Right atrium auricular region (tissue), 2 donors: ENCODE results near the gene MCF2L2. TPM values are rescaled to one million over a fixed set of nuclear protein-coding genes. Genes with fewer than 3 reads are reported as not detected.

ENCODE experiments used
- DNase-seq: peaks from one replicate; pipeline ENCODE4 v3.0.0-alpha.2; 2019; ENCODE audit warnings: low spot score
- H3K27ac ChIP-seq, 2 donors: fragments of 200-600 bp; sonication (generic); 1 replicate in 1 of 2; 2 replicates in 1 of 2; pipeline ENCODE4 v1.5.1; 2016 to 2019
- H3K27me3 ChIP-seq, 2 donors: fragments of 200-600 bp; sonication (generic); one replicate each; pipeline versions ENCODE4 v1.5.1 to v1.6.0; 2017 to 2019
- H3K36me3 ChIP-seq: fragments of 200-600 bp; sonication (generic); one replicate; pipeline ENCODE4 v1.5.1; 2016
- H3K4me1 ChIP-seq, 2 donors: fragments of 200-600 bp; sonication (generic); one replicate each; pipeline versions ENCODE4 v1.5.1 to v1.6.0; 2017 to 2019
- H3K4me3 ChIP-seq, 2 donors: fragments of 200-600 bp; sonication (generic); 1 replicate in 1 of 2; 2 replicates in 1 of 2; pipeline ENCODE4 v1.5.1; 2017 to 2019; ENCODE audit warnings: mild to moderate bottlenecking in 1 of 2, moderate library complexity in 1 of 2
- H3K9me3 ChIP-seq, 2 donors: fragments of 200-600 bp; sonication (generic); one replicate each; pipeline ENCODE4 v1.5.1; 2019
- total RNA-seq, 2 donors: library from RNA; depleted of rRNA; stranded (reverse); fragments of >200 nt; gene quantifications; one replicate each; pipeline ENCODE4 v1.1.0, GENCODE V29; 2016
- TF ChIP-seq, protein P1 (sequence below), 2 donors: fragments of 200-600 bp; sonication (generic); IDR thresholded peaks; one replicate each; pipeline ENCODE4 v1.5.1; 2019; ENCODE audit warnings: antibody characterized with exemption in 2 of 2

MCF2L2 gene
- total RNA-seq, 2 donors from 2014 or later: 0.08 TPM; not detected in 1

GRCh38 chr3:183360971-183361624, 67.3 kb downstream of the MCF2L2 start:
- no peak overlapping the region for H3K4me3 ChIP-seq
- no peaks in the 10 kb centered on the region for H3K27me3 ChIP-seq
- H3K27ac ChIP-seq: no peak overlapping the region
- no peak for DNase-seq
- no peaks in the 10 kb centered on the region for H3K36me3 ChIP-seq
- H3K9me3 ChIP-seq: no peaks in the 10 kb centered on the region
- TF ChIP-seq, protein P1, sequence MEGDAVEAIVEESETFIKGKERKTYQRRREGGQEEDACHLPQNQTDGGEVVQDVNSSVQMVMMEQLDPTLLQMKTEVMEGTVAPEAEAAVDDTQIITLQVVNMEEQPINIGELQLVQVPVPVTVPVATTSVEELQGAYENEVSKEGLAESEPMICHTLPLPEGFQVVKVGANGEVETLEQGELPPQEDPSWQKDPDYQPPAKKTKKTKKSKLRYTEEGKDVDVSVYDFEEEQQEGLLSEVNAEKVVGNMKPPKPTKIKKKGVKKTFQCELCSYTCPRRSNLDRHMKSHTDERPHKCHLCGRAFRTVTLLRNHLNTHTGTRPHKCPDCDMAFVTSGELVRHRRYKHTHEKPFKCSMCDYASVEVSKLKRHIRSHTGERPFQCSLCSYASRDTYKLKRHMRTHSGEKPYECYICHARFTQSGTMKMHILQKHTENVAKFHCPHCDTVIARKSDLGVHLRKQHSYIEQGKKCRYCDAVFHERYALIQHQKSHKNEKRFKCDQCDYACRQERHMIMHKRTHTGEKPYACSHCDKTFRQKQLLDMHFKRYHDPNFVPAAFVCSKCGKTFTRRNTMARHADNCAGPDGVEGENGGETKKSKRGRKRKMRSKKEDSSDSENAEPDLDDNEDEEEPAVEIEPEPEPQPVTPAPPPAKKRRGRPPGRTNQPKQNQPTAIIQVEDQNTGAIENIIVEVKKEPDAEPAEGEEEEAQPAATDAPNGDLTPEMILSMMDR (IDR thresholded peaks at IDR 0.05): no peak
- H3K4me1 ChIP-seq: no peaks in the 10 kb centered on the region

DNA sequence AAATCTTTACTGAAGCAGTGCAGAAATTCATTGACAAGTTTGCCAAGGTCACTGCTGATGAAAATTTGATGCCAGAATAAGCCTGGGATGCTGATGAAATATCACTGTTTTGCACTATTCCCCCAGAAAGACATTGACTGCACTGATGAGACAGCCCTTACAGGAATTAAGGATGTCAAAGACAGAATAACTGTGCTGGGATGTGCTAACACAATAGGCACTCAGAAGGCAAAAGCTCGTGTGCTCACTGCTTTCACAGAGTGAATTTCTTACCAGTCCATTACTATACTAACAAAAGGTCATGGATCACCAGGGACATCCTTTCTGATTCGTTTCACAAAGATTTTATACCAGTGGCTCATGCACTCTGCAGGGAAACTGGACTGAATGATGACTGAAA, 69.4 kb downstream of the MCF2L2 start:
- no peak overlapping the region for H3K27ac ChIP-seq
- TF ChIP-seq, protein P1 (IDR thresholded peaks at IDR 0.05): no peak
- H3K36me3 ChIP-seq: no peaks in the 10 kb centered on the region
- H3K4me1 ChIP-seq: no peaks in the 10 kb centered on the region
- no peak overlapping the region for H3K4me3 ChIP-seq
- DNase-seq: no peak
- H3K27me3 ChIP-seq: no peaks in the 10 kb centered on the region
- H3K9me3 ChIP-seq: no peaks in the 10 kb centered on the region

- no peak overlapping the region for H3K27ac ChIP-seq
- H3K4me1 ChIP-seq: no peaks in the 10 kb centered on the region
- no peaks in the 10 kb centered on the region for H3K9me3 ChIP-seq
- TF ChIP-seq, protein P1 (IDR thresholded peaks at IDR 0.05): no peak
- H3K36me3 ChIP-seq: no peaks in the 10 kb centered on the region
- H3K27me3 ChIP-seq: no peaks in the 10 kb centered on the region
- no peak for DNase-seq
- no peak overlapping the region for H3K4me3 ChIP-seq
These were observed 70.8 kb downstream of the MCF2L2 start for GRCh38 chr3:183357564-183358079.

- no peaks in the 10 kb centered on the region for H3K36me3 ChIP-seq
- TF ChIP-seq, protein P1 (IDR thresholded peaks at IDR 0.05): no peak
- no peak for DNase-seq
- H3K4me1 ChIP-seq: no peaks in the 10 kb centered on the region
- H3K27me3 ChIP-seq: no peaks in the 10 kb centered on the region
- no peak overlapping the region for H3K27ac ChIP-seq
- no peaks in the 10 kb centered on the region for H3K9me3 ChIP-seq
- no peak overlapping the region for H3K4me3 ChIP-seq
These were observed 71.5 kb downstream of the MCF2L2 start for GRCh38 chr3:183356920-183357319.

- H3K9me3 ChIP-seq: no peaks in the 10 kb centered on the region
- DNase-seq: no peak
- no peaks in the 10 kb centered on the region for H3K4me1 ChIP-seq
- no peak overlapping the region for H3K27ac ChIP-seq
- no peak overlapping the region for H3K4me3 ChIP-seq
- no peaks in the 10 kb centered on the region for H3K27me3 ChIP-seq
- H3K36me3 ChIP-seq: no peaks in the 10 kb centered on the region
- TF ChIP-seq, protein P1 (IDR thresholded peaks at IDR 0.05): no peak
These were observed 73.5 kb downstream of the MCF2L2 start for GRCh38 chr3:183354874-183355273.
